HFF-Myc (cell line): Measurements from ENCODE around the gene RAPGEF5.

Experiments used
- DNase-seq: peaks from one replicate; pipeline ENCODE4 v3.0.0-alpha.2; 2011; ENCODE audit warnings: low read depth; ENCODE audit errors: extremely low read depth
- H3K4me3 ChIP-seq: replicated peaks from 2 replicates; pipeline ENCODE4 v1.5.1; 2011; ENCODE audit warnings: low read depth, mild to moderate bottlenecking, control low read depth, low read length
- CTCF ChIP-seq: IDR thresholded peaks from 2 replicates; pipeline ENCODE4 v1.5.1; 2012; ENCODE audit warnings: mild to moderate bottlenecking, low read depth, low read length, control low read depth; ENCODE audit errors: missing control alignments

Gene RAPGEF5

GRCh38 chr7:22230238-22230637, 126.7 kb downstream of the RAPGEF5 start:
- H3K4me3 ChIP-seq = no peak overlapping the region
- TF ChIP-seq CTCF = no peak
- no peak for DNase-seq

GRCh38 chr7:22229148-22229547, 127.8 kb downstream of the RAPGEF5 start:
- H3K4me3 ChIP-seq = no peak overlapping the region
- no peak for TF ChIP-seq CTCF
- DNase-seq = no peak

GRCh38 chr7:22223807-22224206, 133.1 kb downstream of the RAPGEF5 start:
- DNase-seq = no peak
- no peak overlapping the region for H3K4me3 ChIP-seq
- no peak for TF ChIP-seq CTCF

GRCh38 chr7:22220941-22221340, 136.0 kb downstream of the RAPGEF5 start:
- DNase-seq = no peak
- no peak overlapping the region for H3K4me3 ChIP-seq
- no peak for TF ChIP-seq CTCF

- no peak for DNase-seq
- no peak for TF ChIP-seq CTCF
- no peak overlapping the region for H3K4me3 ChIP-seq
These were observed 137.0 kb downstream of the RAPGEF5 start for GRCh38 chr7:22219739-22220493.

- DNase-seq = no peak
- no peak for TF ChIP-seq CTCF
These were observed 137.9 kb downstream of the RAPGEF5 start for GRCh38 chr7:22219036-22219435.

More at GRCh38 chr7:22219036-22219435, 137.9 kb downstream of the RAPGEF5 start:
- H3K4me3 ChIP-seq = no peak overlapping the region
